HL-60 (cell line): ENCODE measurements around the gene FLNB.

Experiments
- DNase-seq, 2 experiments: peaks; one replicate each; pipeline ENCODE4 v3.0.0-alpha.2; 2010 to 2020; ENCODE audit warnings: low read depth in 1 of 2, low spot score in 1 of 2
- H3K27ac ChIP-seq: fragments of 250-450 bp; sonication (Bioruptor Pico); replicated peaks from 2 replicates; pipeline ENCODE4 v1.5.1; 2020; ENCODE audit warnings: mild to moderate bottlenecking, moderate library complexity
- H3K27me3 ChIP-seq: fragments of 250-450 bp; sonication (Bioruptor Pico); 2 replicates; pipeline ENCODE4 v1.5.1; 2021; ENCODE audit warnings: mild to moderate bottlenecking, moderate library complexity; ENCODE audit not compliant: insufficient read depth, poor library complexity, severe bottlenecking
- H3K4me3 ChIP-seq: replicated peaks from 2 replicates; pipeline ENCODE4 v1.5.1; 2011; ENCODE audit warnings: mild to moderate bottlenecking, control low read depth, low read length; ENCODE audit not compliant: insufficient read depth
- GABPA ChIP-seq: IDR thresholded peaks from 2 replicates; pipeline ENCODE4 v1.6.1; 2012; ENCODE audit warnings: low read depth
- POLR2AphosphoS5 ChIP-seq: IDR thresholded peaks from 2 replicates; pipeline ENCODE4 v1.6.1; 2012; ENCODE audit warnings: low read depth
- SPI1 ChIP-seq: IDR thresholded peaks from 2 replicates; pipeline ENCODE4 v1.6.1; 2012; ENCODE audit warnings: low read depth, mild to moderate bottlenecking, borderline replicate concordance
- TF ChIP-seq, protein P1 (sequence below): IDR thresholded peaks from one replicate; pipeline ENCODE4 v1.5.1; 2011; ENCODE audit warnings: low read length, control low read depth, inconsistent platforms; ENCODE audit not compliant: insufficient read depth
- TF ChIP-seq, protein P2 (sequence below): IDR thresholded peaks from 2 replicates; pipeline ENCODE4 v1.6.1; 2012; ENCODE audit warnings: low read depth; ENCODE audit not compliant: insufficient replicate concordance

The FLNB gene

DNA sequence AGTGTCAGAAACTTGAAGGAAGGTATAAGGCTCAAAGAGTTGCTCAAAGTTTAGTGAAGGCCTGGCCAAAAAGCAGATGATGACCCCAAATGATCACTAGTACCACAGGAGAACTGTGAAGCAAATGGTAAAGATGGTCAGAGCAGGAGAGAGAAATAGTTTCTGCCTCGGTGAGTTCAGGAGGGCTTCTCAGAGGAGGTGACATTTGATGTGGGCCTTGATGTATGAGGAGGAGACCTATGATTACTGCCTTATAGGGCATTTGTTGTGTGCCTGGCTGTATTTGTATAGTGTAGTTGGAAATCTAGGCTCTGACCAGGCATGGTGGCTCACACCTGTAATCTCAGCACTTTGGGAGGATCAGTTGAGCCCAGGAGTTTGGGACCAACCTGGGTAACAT is 152.2 kb downstream of the FLNB start:
- no peak for TF ChIP-seq POLR2AphosphoS5
- TF ChIP-seq SPI1: no peak
- TF ChIP-seq, protein P1, sequence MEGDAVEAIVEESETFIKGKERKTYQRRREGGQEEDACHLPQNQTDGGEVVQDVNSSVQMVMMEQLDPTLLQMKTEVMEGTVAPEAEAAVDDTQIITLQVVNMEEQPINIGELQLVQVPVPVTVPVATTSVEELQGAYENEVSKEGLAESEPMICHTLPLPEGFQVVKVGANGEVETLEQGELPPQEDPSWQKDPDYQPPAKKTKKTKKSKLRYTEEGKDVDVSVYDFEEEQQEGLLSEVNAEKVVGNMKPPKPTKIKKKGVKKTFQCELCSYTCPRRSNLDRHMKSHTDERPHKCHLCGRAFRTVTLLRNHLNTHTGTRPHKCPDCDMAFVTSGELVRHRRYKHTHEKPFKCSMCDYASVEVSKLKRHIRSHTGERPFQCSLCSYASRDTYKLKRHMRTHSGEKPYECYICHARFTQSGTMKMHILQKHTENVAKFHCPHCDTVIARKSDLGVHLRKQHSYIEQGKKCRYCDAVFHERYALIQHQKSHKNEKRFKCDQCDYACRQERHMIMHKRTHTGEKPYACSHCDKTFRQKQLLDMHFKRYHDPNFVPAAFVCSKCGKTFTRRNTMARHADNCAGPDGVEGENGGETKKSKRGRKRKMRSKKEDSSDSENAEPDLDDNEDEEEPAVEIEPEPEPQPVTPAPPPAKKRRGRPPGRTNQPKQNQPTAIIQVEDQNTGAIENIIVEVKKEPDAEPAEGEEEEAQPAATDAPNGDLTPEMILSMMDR: no peak
- TF ChIP-seq, protein P2, sequence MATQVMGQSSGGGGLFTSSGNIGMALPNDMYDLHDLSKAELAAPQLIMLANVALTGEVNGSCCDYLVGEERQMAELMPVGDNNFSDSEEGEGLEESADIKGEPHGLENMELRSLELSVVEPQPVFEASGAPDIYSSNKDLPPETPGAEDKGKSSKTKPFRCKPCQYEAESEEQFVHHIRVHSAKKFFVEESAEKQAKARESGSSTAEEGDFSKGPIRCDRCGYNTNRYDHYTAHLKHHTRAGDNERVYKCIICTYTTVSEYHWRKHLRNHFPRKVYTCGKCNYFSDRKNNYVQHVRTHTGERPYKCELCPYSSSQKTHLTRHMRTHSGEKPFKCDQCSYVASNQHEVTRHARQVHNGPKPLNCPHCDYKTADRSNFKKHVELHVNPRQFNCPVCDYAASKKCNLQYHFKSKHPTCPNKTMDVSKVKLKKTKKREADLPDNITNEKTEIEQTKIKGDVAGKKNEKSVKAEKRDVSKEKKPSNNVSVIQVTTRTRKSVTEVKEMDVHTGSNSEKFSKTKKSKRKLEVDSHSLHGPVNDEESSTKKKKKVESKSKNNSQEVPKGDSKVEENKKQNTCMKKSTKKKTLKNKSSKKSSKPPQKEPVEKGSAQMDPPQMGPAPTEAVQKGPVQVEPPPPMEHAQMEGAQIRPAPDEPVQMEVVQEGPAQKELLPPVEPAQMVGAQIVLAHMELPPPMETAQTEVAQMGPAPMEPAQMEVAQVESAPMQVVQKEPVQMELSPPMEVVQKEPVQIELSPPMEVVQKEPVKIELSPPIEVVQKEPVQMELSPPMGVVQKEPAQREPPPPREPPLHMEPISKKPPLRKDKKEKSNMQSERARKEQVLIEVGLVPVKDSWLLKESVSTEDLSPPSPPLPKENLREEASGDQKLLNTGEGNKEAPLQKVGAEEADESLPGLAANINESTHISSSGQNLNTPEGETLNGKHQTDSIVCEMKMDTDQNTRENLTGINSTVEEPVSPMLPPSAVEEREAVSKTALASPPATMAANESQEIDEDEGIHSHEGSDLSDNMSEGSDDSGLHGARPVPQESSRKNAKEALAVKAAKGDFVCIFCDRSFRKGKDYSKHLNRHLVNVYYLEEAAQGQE: no peak
- no peak for TF ChIP-seq GABPA
- Histone ChIP-seq H3K27ac (no peak overlapping the region), H3K27me3 (no peaks in the 10 kb centered on the region), H3K4me3 (no peak overlapping the region)
- no peak for DNase-seq

- TF ChIP-seq, protein P2: no peak
- TF ChIP-seq POLR2AphosphoS5: no peak
- TF ChIP-seq GABPA: no peak
- no peak for TF ChIP-seq SPI1
- no peak for DNase-seq
- Histone ChIP-seq H3K4me3 (no peak overlapping the region), H3K27ac (no peak overlapping the region), H3K27me3 (no peaks in the 10 kb centered on the region)
Measured at GRCh38 chr3:58161435-58162398, 153.5 kb downstream of the FLNB start.

- no peak for DNase-seq
- TF ChIP-seq, protein P1: no peak
- TF ChIP-seq, protein P2: no peak
- TF ChIP-seq POLR2AphosphoS5 (no peak), GABPA (no peak), SPI1 (no peak)
- Histone ChIP-seq H3K4me3 (no peak overlapping the region), H3K27ac (no peak overlapping the region), H3K27me3 (no peaks in the 10 kb centered on the region)
Measured at GRCh38 chr3:58163234-58163633, 155.0 kb downstream of the FLNB start.
